ENCODE results near the gene GNA15.

DNA sequence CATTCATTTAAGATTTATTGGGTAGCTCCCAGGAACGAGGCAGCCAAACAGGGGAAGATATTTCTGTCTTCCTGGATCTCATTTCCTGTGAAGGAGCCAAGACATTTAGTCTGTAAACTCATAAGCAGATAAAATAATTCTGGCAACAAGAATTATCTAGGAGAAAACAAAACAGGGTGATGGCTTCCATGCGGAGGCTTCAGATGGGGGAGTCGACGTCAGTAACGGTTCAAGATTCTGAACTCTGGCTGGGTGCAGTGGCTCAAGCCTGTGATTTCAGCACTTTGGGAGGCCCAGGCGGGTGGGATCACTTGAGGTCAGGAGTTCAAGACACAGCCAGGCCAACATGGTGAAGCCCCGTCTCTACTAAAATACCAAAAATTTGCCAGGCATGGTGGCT, 1.3 kb downstream of the GNA15 start:
- TF ChIP-seq, protein P1, sequence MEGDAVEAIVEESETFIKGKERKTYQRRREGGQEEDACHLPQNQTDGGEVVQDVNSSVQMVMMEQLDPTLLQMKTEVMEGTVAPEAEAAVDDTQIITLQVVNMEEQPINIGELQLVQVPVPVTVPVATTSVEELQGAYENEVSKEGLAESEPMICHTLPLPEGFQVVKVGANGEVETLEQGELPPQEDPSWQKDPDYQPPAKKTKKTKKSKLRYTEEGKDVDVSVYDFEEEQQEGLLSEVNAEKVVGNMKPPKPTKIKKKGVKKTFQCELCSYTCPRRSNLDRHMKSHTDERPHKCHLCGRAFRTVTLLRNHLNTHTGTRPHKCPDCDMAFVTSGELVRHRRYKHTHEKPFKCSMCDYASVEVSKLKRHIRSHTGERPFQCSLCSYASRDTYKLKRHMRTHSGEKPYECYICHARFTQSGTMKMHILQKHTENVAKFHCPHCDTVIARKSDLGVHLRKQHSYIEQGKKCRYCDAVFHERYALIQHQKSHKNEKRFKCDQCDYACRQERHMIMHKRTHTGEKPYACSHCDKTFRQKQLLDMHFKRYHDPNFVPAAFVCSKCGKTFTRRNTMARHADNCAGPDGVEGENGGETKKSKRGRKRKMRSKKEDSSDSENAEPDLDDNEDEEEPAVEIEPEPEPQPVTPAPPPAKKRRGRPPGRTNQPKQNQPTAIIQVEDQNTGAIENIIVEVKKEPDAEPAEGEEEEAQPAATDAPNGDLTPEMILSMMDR (IDR thresholded peaks at IDR 0.05): no peak
- no peak for TF ChIP-seq EP300 (IDR thresholded peaks at IDR 0.05)
- no peak for TF ChIP-seq POLR2A (IDR thresholded peaks at IDR 0.05)
